AG04450 (cell line): ENCODE measurements around the gene UBE3A. TPM values are rescaled to one million over a fixed set of nuclear protein-coding genes. Genes with fewer than 3 reads are reported as not detected.

Experiments
- CTCF ChIA-PET: fragments of 300-600, 350-600 bp; formaldehyde crosslinking; extraction: SDS; loops from one replicate; lab custom pipeline; 2022; ENCODE audit warnings: antibody characterized with exemption, inconsistent platforms; lab: Charles Lee
- POLR2A ChIA-PET: fragments of 350-600 bp; formaldehyde crosslinking; extraction: SDS; loops from one replicate; lab custom pipeline; 2021; ENCODE audit warnings: antibody characterized with exemption, inconsistent platforms; lab: Yijun Ruan, JAX
- DNase-seq: peaks from one replicate; pipeline ENCODE4 v3.0.0-alpha.2; 2011; ENCODE audit warnings: low read depth, low spot score
- H3K27ac ChIP-seq: one replicate; pipeline ENCODE4 v1.5.1; 2012; ENCODE audit warnings: low read depth, low read length, control low read depth
- H3K27me3 ChIP-seq: one replicate; pipeline ENCODE4 v1.6.0; 2012; ENCODE audit warnings: low read length; ENCODE audit not compliant: control insufficient read depth, insufficient read depth
- H3K4me3 ChIP-seq: 2 replicates; pipeline ENCODE4 v1.5.1; 2011; ENCODE audit warnings: mild to moderate bottlenecking, low read depth, low read length, control low read depth
- H3K9me3 ChIP-seq: 2 replicates; pipeline ENCODE4 v1.5.1; 2012; ENCODE audit warnings: low read length; ENCODE audit not compliant: control insufficient read depth, insufficient read depth
- polyA plus RNA-seq: library from polyadenylated mRNA; depleted of rRNA; stranded (reverse); fragments of >200 nt; gene quantifications from 2 replicates; pipeline ENCODE4 v1.2.3, GENCODE V29; 2011
- TF ChIP-seq, protein P1 (sequence below): IDR thresholded peaks from 2 replicates; pipeline ENCODE4 v1.5.1; 2011; ENCODE audit warnings: low read depth, low read length, control low read depth, inconsistent platforms

The UBE3A gene
- polyA plus RNA-seq, 1 experiment = 51.6 TPM

DNA sequence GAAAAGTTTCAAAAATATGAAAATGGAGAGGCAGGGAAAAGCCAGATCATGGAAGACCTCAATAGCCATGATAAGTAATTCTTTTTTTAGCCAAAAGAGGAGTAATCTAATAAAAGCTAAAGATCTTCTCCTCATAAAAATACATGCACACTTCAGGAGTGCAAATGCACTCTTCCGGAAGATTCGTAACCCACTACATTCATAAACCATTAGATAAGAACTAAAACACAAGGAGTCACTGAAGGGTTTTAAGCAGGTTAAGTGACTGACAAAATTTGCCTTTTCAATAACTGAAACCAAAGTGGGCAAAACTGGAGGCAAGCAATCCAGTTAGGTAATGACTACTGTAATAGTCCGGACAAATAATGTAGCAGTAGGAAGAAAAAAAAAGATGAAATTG is 46.0 kb downstream of the UBE3A start:
- TF ChIP-seq, protein P1, sequence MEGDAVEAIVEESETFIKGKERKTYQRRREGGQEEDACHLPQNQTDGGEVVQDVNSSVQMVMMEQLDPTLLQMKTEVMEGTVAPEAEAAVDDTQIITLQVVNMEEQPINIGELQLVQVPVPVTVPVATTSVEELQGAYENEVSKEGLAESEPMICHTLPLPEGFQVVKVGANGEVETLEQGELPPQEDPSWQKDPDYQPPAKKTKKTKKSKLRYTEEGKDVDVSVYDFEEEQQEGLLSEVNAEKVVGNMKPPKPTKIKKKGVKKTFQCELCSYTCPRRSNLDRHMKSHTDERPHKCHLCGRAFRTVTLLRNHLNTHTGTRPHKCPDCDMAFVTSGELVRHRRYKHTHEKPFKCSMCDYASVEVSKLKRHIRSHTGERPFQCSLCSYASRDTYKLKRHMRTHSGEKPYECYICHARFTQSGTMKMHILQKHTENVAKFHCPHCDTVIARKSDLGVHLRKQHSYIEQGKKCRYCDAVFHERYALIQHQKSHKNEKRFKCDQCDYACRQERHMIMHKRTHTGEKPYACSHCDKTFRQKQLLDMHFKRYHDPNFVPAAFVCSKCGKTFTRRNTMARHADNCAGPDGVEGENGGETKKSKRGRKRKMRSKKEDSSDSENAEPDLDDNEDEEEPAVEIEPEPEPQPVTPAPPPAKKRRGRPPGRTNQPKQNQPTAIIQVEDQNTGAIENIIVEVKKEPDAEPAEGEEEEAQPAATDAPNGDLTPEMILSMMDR = no peak
- H3K27me3 ChIP-seq = no peaks in the 10 kb centered on the region
- no peak overlapping the region for H3K4me3 ChIP-seq
- DNase-seq = no peak
- POLR2A ChIA-PET = no interaction called here
- no peak overlapping the region for H3K27ac ChIP-seq
- CTCF ChIA-PET = no interaction called here
- no peaks in the 10 kb centered on the region for H3K9me3 ChIP-seq

DNA sequence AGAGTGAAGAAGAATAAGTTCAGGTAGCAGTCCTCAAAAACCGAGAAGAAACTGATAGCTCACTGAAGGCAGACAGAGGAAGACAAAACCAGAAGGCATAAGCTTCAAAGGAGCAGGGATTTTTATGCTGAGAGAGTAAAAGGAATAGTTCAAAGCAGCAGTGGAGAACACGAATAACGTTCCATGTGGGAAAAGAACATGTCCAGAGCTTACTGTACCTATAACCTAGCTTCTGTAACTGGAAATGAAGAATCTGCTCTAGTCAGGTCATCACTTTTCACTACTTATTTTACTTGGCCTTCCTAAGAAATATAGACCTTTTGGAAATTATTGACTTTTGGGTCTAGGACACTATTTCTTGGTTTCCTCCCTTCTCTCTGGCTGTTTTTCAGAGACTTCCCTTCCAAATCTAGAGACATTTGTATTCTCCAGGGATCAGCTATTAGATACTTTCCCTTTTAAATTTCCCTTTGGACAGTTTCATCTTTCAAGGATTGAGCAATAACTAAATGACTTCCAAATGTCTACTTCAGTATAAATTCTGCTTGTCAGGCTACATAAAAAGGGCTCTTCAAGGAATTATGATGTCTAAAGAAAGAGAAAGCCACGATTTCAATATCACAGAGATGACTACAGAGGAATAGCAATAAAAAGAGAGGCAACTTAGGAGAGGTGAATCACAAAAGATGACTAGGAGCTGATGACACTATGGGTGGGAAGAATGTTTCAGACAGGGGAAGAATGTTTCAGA is 46.7 kb downstream of the UBE3A start:
- DNase-seq = no peak
- TF ChIP-seq, protein P1 = no peak
- Histone ChIP-seq H3K9me3 (no peaks in the 10 kb centered on the region), H3K4me3 (no peak overlapping the region), H3K27ac (no peak overlapping the region), H3K27me3 (no peaks in the 10 kb centered on the region)
- CTCF ChIA-PET = interaction anchor here (0.5 kb wide), 1 partner anchor 117 kb away, joined by 3 read pairs; no protein-coding TSS in a partner anchor
- POLR2A ChIA-PET = no interaction called here

DNA sequence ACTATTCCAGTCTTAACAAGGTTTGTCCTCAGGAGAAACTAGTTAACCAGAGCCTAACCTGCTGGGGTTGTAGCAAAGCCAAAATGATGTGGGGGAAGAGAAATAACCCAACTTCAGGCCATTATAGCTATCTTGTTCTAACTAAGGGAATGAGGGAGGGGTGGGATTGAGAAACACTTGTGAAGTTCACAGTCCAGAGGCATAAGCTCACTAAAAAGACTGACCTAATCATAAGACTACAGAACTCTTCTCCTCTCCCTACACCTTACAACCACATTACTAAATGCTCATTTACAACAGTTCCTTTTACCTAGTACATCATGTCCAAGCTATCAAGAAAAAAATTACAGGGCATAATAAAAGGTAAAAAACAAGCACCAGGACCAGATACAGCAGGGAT is 52.8 kb downstream of the UBE3A start:
- H3K4me3 ChIP-seq = no peak overlapping the region
- TF ChIP-seq, protein P1 = no peak
- no peak for DNase-seq
- H3K27me3 ChIP-seq = no peaks in the 10 kb centered on the region
- ChIA-PET POLR2A (no interaction called here), CTCF (no interaction called here)
- H3K27ac ChIP-seq = no peak overlapping the region
- peaks cover 3% of the 10 kb centered on the region; the same call in 1 of the 2 replicates for H3K9me3 ChIP-seq

DNA sequence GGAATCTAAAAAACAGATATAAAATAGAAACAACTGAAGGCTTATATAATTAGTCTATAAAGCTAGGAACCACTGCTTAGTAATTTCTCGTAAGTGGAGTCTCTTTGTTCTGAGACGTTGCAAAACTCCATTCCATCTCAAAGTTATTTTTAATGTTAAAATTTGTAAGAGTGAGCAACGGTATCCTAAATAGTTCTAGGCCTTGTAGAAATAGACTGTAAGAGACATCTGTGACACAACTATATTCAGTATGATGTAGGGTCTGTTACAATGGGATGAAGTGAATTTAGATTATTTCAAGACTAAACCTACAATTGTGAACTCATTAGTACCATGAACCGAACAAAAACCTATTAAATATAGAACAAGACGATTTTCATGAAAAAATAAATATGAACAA is 57.2 kb downstream of the UBE3A start:
- CTCF ChIA-PET = no interaction called here
- peaks cover 3% of the 10 kb centered on the region; the same call in 1 of the 2 replicates for H3K9me3 ChIP-seq
- POLR2A ChIA-PET = no interaction called here
- H3K27ac ChIP-seq = no peak overlapping the region
- no peaks in the 10 kb centered on the region for H3K27me3 ChIP-seq
- no peak overlapping the region for H3K4me3 ChIP-seq
- no peak for DNase-seq
- TF ChIP-seq, protein P1 = no peak

DNA sequence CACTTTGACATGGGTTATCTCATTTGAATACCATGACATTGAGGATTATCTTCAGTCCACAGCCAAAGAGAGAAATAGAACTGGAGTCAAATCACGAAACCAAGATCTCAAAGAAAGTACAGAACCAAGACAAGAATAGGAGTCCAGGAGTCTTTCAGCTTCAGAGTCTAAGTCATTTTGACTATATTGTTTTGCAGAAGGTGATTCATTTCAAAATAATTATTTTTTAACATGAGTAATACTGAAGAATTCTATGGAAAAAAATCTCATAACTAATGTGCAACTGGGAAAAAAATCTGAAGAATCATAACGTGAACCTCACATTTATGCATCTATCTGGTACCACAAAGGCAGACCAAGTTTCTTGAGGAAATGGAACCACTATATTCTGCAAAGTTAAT is 60.3 kb downstream of the UBE3A start:
- H3K9me3 ChIP-seq = peaks cover 3% of the 10 kb centered on the region; the same call in 1 of the 2 replicates
- no peak overlapping the region for H3K27ac ChIP-seq
- no peak overlapping the region for H3K4me3 ChIP-seq
- TF ChIP-seq, protein P1 = no peak
- no peaks in the 10 kb centered on the region for H3K27me3 ChIP-seq
- ChIA-PET POLR2A (no interaction called here), CTCF (no interaction called here)
- no peak for DNase-seq
